HUDEP-2 (cell line): ENCODE measurements around the gene TALDO1.
"Not testable (repeated sequence)": the region's sequence is repeated elsewhere in the genome, so short reads cannot be mapped to it uniquely, and the experiment has no call there.

Experiments used
- DNase-seq, 76 experiments: peaks; one replicate each; lab custom pipeline; 2025; ENCODE audit not compliant: unreplicated experiment in 76 of 76; lab: John Stamatoyannopoulos, UW

TALDO1 gene

DNA sequence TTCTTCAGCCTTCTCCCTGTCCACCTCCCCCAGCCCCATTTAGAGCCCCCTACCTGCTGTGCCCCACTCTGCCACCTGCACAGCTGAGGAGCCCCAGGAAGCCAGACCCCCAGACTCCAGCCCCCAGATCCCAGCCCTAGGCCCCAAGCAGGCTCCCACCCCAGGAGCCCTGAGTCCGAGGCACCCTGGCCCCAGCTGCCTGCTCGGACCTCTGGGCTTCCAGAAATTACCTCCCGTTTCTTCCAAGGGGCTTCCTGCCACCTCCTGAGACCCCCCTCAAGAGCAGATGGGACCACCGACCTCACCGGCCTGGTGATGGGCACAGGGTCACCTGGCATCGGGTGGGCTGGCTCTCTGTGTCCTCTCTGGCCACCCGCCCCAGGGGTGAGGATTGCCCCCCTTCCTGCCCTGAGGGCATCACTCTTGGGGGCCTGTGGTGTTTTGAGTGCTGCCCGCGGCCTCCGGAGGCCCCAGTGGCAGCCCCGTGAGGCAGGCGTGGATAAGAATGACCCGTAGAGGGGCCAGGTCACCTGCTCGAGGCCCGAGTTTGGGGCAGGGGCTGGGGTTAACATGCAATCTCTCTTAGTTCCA is 18.3 kb upstream of the TALDO1 start:
- no peak for DNase-seq

- DNase-seq, result no peak
Observed at GRCh38 chr11:729492-730074, 17.7 kb upstream of the TALDO1 start.

GRCh38 chr11:733072-733471 is 14.2 kb upstream of the TALDO1 start:
- DNase-seq, result no peak

- DNase-seq, result not testable (repeated sequence)
Observed at GRCh38 chr11:734541-734940, 12.7 kb upstream of the TALDO1 start.

DNA sequence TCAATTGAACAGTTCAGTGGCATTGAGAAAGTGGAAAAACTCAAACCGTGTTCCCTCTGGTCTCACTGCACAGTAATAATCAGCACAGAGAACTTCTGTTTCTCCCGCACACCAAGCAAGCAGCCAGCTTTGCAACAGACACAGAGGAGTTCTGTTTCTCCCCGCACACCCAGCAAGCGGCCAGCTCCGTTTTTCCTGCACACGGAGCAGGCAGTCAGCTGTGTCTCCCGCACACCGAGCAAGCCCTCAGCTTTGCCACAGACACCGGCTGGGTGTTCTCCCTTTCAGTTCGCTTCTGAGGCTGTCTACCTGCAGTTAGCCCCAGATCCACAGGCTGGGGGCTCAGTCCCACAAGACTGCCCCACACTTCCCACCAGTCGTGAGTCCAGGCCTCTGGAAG is 9.9 kb upstream of the TALDO1 start:
- DNase-seq, result no peak

GRCh38 chr11:737899-738298 is 9.4 kb upstream of the TALDO1 start:
- not testable (repeated sequence) for DNase-seq

DNA sequence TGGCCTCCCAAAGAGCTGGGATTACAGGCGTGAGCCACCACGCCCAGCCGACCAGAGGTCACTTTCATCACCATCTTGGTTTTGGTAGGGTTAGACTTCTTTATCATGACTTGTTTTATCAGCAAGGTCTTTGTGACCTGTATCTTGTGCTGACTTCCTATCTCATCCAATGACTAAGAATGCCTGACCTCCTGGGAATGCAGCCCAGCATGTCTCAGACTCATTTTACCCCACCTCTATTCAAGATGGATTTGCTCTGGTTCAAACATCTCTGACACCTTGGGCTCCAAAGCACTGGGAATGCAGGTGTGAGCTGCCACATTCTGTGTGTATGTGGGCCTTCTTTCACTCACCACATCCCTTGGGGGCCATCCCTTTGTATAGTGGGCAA is 5.1 kb upstream of the TALDO1 start:
- DNase-seq, result no peak

- DNase-seq, result no peak
Observed at GRCh38 chr11:742571-743201, 4.6 kb upstream of the TALDO1 start.

GRCh38 chr11:745428-745827 is 1.8 kb upstream of the TALDO1 start:
- no peak for DNase-seq

DNA sequence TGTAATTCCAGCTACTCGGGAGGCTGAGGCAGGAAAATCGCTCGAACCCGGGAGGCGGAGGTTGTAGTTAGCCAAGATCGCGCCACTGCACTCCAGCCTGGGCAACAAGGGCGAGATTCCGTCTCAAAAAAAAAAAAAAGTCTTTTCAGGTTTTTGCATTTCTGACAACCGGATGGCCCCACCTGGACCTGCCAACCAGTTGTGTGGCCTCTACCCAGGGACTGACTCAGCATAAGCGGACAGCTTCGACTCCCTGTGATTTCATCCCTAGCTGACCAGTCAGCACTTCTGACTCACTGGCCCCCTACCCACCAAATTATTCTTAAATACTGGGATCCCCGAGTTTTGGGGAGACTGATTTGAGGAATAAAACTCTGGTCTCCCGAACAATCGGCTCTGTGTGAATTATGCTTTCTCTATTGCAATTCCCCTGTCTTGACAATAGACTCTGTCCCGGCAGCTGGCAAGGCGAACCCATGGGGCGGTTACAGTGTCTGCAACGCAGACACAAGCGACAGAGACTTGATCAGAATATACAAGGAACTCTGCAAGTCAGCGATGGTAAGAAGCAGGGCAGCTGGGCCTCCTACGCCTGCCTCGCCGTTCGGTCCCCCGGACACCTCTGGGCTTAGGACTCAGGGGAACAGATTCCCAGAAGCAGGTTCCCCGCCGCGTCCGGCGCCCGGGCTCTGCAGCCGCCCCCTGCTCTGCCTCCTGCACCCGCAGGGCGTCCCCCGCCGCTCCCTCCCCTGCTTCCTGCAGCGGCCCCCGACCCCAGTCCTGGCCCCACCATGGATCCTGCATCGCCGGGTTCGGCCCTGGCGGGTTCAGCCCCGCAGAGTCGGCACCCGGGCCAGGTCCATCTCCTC is 741 bp upstream of the TALDO1 start:
- DNase-seq, result peak in 4 of 76 experiments; percentile 20 to 46 (median 34)

DNA sequence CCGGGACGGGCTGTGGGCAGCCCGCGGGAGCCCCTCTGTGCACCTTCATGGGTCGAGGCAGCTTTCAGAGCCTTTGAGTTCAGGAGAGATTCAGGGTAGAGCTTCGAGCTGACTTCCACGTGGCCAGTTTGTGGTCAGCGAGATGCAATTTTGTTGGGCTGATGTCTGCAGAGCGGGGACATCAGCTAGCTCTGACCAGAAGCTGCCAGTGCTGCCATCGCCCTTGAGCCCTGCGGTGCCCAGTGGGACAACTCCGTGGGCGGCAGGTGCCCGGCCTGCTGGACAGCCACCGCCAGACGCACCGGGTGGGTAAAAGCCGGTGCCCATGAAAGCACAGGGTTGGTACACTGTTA is 719 bp downstream of the TALDO1 start:
- DNase-seq, result peak in 1 of 76 experiments; percentile 41

- no peak for DNase-seq
Observed at GRCh38 chr11:749731-750130, 2.5 kb downstream of the TALDO1 start.

GRCh38 chr11:760236-760635 is 13.0 kb downstream of the TALDO1 start:
- no peak for DNase-seq

GRCh38 chr11:761526-762108 is 14.4 kb downstream of the TALDO1 start:
- DNase-seq, result no peak

GRCh38 chr11:762421-763072 is 15.3 kb downstream of the TALDO1 start:
- DNase-seq, result peak in 47 of 76 experiments; percentile 11 to 69 (median 41)

GRCh38 chr11:763073-763463 is 15.8 kb downstream of the TALDO1 start:
- no peak for DNase-seq

GRCh38 chr11:763549-764321 is 16.5 kb downstream of the TALDO1 start:
- no peak for DNase-seq

- DNase-seq, result no peak
Observed at GRCh38 chr11:764322-765024, 17.2 kb downstream of the TALDO1 start.
